ENCODE data around the gene ZNF641.

ZNF641 gene

DNA sequence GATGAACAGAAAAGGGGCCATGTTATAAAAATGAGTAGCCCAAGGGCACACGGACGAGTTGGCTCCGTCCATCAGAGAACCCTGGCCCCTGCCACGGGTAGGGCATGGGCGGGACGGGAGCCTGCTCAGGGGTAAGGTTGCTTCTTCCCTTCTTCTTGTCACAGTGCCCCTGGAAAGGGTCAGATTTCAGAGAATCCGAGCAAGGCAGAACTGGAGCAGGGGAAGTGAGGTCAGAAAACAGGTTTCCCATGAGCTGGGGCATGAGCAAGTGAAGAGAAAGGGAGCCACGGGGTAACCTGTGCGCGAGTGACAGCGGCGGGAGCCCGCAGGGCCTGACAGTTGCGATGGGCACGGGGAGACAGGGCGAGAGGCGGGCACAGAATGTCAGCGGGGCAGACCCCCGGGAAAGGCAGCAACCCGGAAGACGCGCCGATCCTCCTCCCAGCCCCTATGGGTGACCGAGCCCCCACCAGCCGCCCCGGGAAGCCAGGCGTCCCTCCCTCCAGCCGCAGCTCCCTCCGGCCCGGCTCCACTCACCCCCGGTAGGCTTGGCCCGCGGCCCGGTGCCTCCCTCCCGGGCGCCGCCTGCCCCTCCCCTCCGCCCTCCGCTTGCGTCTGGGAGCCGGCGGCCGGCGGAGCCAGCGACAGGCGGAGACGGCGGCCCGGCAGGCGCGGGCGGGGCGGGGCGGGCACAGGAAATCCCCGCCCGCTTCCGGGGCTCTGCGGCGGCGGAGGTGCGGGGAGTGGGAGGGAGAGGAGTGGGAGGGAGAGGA is at the start of gene ZNF641:
Gene ZNF641, minus strand, starts transcription at position 671 of the 773 bp plus-strand sequence. CDS start 2,829 bp downstream, outside the sequence.
- H3K4me1 ChIP-seq (ENCODE audit: control insufficient read depth, insufficient read depth, low read length) = peaks cover 12% of the 10 kb centered on the region
- H3K27ac ChIP-seq (ENCODE audit: low read length) = peak within 1 kb of the TSS; percentile 91
- peak within 1 kb of the TSS; percentile 92 to 93 for H3K9ac ChIP-seq (ENCODE audit: low read length in 2 of 2)
- peaks cover 14 to 17% of the 10 kb centered on the region in 2 donors for H3K36me3 ChIP-seq (ENCODE audit: control insufficient read depth in 2 of 2, insufficient read depth in 2 of 2, low read length in 2 of 2)
- peak within 1 kb of the TSS; percentile 89 to 90 for H3K4me3 ChIP-seq (ENCODE audit: low read length in 2 of 2)
- H3K9me3 ChIP-seq (ENCODE audit: control insufficient read depth in 2 of 2, low read length in 2 of 2) = no peaks in the 10 kb centered on the region
- H3K27me3 ChIP-seq (ENCODE audit: control insufficient read depth in 1 of 2, insufficient read depth in 2 of 2, low read length in 2 of 2) = no peaks in the 10 kb centered on the region

DNA sequence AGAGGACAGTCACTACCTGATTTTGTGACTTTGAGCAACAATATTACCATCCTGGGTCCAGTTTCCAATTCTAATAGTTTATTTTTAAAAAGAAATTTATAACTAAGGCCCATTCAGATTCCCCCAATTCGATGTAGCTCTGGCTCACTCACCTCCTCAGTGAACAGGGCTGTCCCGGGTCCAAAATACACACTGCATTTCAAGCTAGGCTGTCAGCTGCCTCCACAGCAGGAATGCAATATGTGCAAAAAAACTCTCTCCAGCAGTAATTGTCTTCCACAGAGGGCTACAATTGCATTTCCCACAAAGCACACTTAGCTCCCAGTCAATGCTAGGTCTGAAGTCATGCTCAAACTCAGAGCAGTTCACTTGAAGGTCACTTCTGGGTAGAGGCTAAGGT is 39.3 kb upstream of the ZNF641 start:
- no peaks in the 10 kb centered on the region for H3K27me3 ChIP-seq (ENCODE audit: control insufficient read depth in 1 of 2, insufficient read depth in 2 of 2, low read length in 2 of 2)
- no peak overlapping the region for H3K9ac ChIP-seq (ENCODE audit: low read length in 2 of 2)
- no peaks in the 10 kb centered on the region for H3K36me3 ChIP-seq (ENCODE audit: control insufficient read depth in 2 of 2, insufficient read depth in 2 of 2, low read length in 2 of 2)
- H3K4me1 ChIP-seq (ENCODE audit: control insufficient read depth, insufficient read depth, low read length) = peaks cover 14% of the 10 kb centered on the region
- H3K4me3 ChIP-seq (ENCODE audit: low read length in 2 of 2) = no peak overlapping the region
- H3K27ac ChIP-seq (ENCODE audit: low read length) = no peak overlapping the region
- H3K9me3 ChIP-seq (ENCODE audit: control insufficient read depth in 2 of 2, low read length in 2 of 2) = no peaks in the 10 kb centered on the region

DNA sequence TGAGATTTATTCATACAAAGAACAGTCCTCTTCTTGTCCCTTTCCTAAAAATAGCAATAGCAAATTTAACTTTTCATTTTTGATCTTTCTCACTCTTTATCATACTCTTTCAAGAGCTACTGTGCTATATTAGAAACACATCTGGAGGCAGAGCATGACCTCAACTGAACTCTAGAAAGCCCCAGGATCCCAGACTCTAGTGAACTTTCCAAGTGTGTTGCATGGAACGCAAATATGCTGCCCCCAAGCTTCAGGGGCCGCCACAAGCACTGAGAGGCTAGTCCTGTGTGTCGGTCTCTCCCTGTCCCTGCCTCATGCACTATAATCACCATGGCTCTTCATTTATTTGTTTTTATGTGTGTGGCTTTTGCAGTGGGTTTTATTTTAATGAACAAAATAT is 38.7 kb upstream of the ZNF641 start:
- no peak overlapping the region for H3K4me3 ChIP-seq (ENCODE audit: low read length in 2 of 2)
- no peak overlapping the region for H3K9ac ChIP-seq (ENCODE audit: low read length in 2 of 2)
- no peaks in the 10 kb centered on the region for H3K27me3 ChIP-seq (ENCODE audit: control insufficient read depth in 1 of 2, insufficient read depth in 2 of 2, low read length in 2 of 2)
- H3K4me1 ChIP-seq (ENCODE audit: control insufficient read depth, insufficient read depth, low read length) = peaks cover 14% of the 10 kb centered on the region
- H3K27ac ChIP-seq (ENCODE audit: low read length) = no peak overlapping the region
- H3K36me3 ChIP-seq (ENCODE audit: control insufficient read depth in 2 of 2, insufficient read depth in 2 of 2, low read length in 2 of 2) = no peaks in the 10 kb centered on the region
- H3K9me3 ChIP-seq (ENCODE audit: control insufficient read depth in 2 of 2, low read length in 2 of 2) = no peaks in the 10 kb centered on the region

DNA sequence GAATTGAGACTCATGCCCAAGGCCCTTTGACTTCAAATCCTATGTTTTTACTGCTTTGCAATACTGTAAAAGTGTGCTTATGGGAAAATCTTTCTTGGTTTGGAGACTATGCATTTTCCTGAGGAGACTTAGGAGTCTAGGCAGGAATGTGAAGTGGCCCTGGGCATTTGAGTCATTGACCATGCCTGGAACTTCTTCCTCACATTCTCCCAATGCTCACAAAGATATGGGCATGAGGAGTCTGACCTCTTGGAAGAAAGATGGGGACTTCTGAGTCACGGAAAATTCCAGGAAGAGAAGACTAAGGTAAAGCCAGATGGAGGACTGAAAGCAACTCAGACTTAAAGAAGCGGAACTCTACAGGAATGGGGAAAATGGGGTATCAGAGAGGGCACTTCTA is 38.2 kb upstream of the ZNF641 start:
- Histone ChIP-seq H3K27ac (ENCODE audit: low read length) (no peak overlapping the region), H3K27me3 (ENCODE audit: control insufficient read depth in 1 of 2, insufficient read depth in 2 of 2, low read length in 2 of 2) (no peaks in the 10 kb centered on the region), H3K4me3 (ENCODE audit: low read length in 2 of 2) (no peak overlapping the region), H3K9me3 (ENCODE audit: control insufficient read depth in 2 of 2, low read length in 2 of 2) (no peaks in the 10 kb centered on the region), H3K9ac (ENCODE audit: low read length in 2 of 2) (no peak overlapping the region), H3K4me1 (ENCODE audit: control insufficient read depth, insufficient read depth, low read length) (peaks cover 14% of the 10 kb centered on the region), H3K36me3 (ENCODE audit: control insufficient read depth in 2 of 2, insufficient read depth in 2 of 2, low read length in 2 of 2) (no peaks in the 10 kb centered on the region)

DNA sequence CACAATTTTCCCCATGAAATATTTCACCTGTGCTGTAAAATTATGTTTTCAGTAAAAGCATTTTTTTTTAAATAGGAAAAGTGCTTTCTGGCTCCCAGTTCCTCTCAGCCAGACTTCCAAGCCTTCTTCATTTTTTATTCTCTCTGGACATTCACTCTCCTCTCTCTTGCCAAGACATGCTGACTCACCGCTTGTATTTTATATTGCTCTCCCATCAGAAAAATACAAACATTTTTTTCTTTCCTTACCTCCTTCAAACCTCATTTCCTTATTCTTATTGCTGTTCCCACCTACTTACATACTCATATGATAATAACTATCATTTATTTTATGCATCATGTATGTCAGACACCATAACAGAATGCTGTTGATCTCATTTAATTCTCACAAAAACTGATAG is 37.7 kb upstream of the ZNF641 start:
- no peak overlapping the region for H3K9ac ChIP-seq (ENCODE audit: low read length in 2 of 2)
- no peak overlapping the region for H3K27ac ChIP-seq (ENCODE audit: low read length)
- no peaks in the 10 kb centered on the region for H3K9me3 ChIP-seq (ENCODE audit: control insufficient read depth in 2 of 2, low read length in 2 of 2)
- no peaks in the 10 kb centered on the region for H3K36me3 ChIP-seq (ENCODE audit: control insufficient read depth in 2 of 2, insufficient read depth in 2 of 2, low read length in 2 of 2)
- no peak overlapping the region for H3K4me3 ChIP-seq (ENCODE audit: low read length in 2 of 2)
- H3K27me3 ChIP-seq (ENCODE audit: control insufficient read depth in 1 of 2, insufficient read depth in 2 of 2, low read length in 2 of 2) = no peaks in the 10 kb centered on the region
- peaks cover 14% of the 10 kb centered on the region for H3K4me1 ChIP-seq (ENCODE audit: control insufficient read depth, insufficient read depth, low read length)

DNA sequence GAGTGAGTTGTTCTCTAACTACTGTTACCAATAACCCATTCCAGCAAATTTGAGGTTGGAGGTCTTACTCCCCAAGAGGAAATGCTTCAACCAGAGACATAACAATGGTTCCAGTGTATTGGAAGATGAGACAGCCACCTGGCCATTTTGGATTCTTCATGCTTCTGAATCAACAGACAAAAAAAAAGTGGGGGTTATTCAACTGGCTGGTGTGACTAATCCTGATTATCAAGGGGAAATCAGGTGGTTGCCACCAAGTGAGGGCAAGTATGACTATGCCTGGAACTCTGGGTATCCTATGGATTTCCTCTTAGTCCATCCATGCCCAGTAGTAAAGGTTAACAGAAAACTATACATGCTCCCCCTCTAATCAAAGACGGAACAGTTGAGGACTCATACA is 29.9 kb upstream of the ZNF641 start:
- Histone ChIP-seq H3K4me1 (ENCODE audit: control insufficient read depth, insufficient read depth, low read length) (no peaks in the 10 kb centered on the region), H3K4me3 (ENCODE audit: low read length in 2 of 2) (no peak overlapping the region), H3K27me3 (ENCODE audit: control insufficient read depth in 1 of 2, insufficient read depth in 2 of 2, low read length in 2 of 2) (no peaks in the 10 kb centered on the region), H3K36me3 (ENCODE audit: control insufficient read depth in 2 of 2, insufficient read depth in 2 of 2, low read length in 2 of 2) (no peaks in the 10 kb centered on the region), H3K9ac (ENCODE audit: low read length in 2 of 2) (no peak overlapping the region), H3K27ac (ENCODE audit: low read length) (no peak overlapping the region), H3K9me3 (ENCODE audit: control insufficient read depth in 2 of 2, low read length in 2 of 2) (no peaks in the 10 kb centered on the region)

DNA sequence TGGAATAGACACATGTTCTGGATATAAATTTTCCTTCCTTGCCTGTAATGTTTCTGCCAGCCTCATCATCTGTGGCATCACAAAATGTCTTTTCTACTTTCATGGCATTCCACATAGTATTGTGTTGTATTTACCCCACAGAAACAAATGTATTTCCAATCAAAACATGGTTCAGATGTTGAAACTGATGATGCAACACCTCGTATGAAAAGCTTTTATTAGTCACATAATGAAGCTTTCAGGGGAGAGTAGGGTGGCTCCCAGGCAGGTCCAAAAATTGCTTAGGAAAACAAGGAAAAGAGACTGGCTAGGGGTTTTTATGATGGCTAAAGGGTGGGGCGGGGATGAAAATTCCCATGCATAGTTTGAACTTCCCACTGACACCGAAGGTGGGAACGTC is 29.1 kb upstream of the ZNF641 start:
- no peaks in the 10 kb centered on the region for H3K27me3 ChIP-seq (ENCODE audit: control insufficient read depth in 1 of 2, insufficient read depth in 2 of 2, low read length in 2 of 2)
- no peaks in the 10 kb centered on the region for H3K9me3 ChIP-seq (ENCODE audit: control insufficient read depth in 2 of 2, low read length in 2 of 2)
- no peak overlapping the region for H3K27ac ChIP-seq (ENCODE audit: low read length)
- H3K9ac ChIP-seq (ENCODE audit: low read length in 2 of 2) = no peak overlapping the region
- H3K4me3 ChIP-seq (ENCODE audit: low read length in 2 of 2) = no peak overlapping the region
- H3K36me3 ChIP-seq (ENCODE audit: control insufficient read depth in 2 of 2, insufficient read depth in 2 of 2, low read length in 2 of 2) = no peaks in the 10 kb centered on the region
- H3K4me1 ChIP-seq (ENCODE audit: control insufficient read depth, insufficient read depth, low read length) = no peaks in the 10 kb centered on the region

DNA sequence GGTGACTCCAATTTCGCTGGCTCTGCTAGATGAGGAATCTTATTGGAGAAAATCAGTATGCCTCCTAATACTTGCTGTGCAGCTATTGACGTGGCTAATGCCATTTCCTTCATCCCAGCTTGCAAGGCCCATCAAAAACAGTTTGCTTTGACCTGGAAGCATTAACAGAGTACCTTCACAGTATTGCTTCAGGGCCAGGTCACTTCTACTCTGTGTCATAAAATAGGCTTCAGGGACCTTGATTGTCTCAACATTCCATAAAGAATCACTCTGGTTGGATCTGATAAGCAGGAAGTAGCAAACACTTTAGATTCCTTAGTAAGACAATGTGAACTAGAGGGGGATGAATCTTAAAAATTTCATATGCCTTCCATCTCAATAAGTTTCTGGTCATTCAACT is 26.9 kb upstream of the ZNF641 start:
- H3K9me3 ChIP-seq (ENCODE audit: control insufficient read depth in 2 of 2, low read length in 2 of 2) = no peaks in the 10 kb centered on the region
- H3K4me1 ChIP-seq (ENCODE audit: control insufficient read depth, insufficient read depth, low read length) = no peaks in the 10 kb centered on the region
- H3K36me3 ChIP-seq (ENCODE audit: control insufficient read depth in 2 of 2, insufficient read depth in 2 of 2, low read length in 2 of 2) = no peaks in the 10 kb centered on the region
- H3K27ac ChIP-seq (ENCODE audit: low read length) = no peak overlapping the region
- no peaks in the 10 kb centered on the region for H3K27me3 ChIP-seq (ENCODE audit: control insufficient read depth in 1 of 2, insufficient read depth in 2 of 2, low read length in 2 of 2)
- H3K4me3 ChIP-seq (ENCODE audit: low read length in 2 of 2) = no peak overlapping the region
- no peak overlapping the region for H3K9ac ChIP-seq (ENCODE audit: low read length in 2 of 2)

DNA sequence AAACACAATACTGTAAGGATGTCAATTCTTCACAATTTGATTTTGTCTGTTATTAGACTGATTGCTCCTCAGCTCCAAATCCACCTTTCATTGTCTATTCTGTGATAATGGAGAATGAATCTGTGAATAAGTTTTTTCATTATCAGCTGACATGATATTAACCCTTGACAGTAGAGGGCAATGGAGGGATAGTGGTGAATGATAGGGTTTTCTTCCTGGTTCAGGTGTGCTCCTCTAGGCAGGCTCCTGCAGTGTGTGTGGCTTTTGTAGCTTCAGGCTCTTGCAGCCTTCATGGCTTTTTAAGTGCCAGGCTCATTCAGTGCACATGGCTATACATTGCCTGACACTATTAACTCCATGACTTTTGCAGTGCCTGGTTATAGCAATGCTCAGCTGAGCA is 23.4 kb upstream of the ZNF641 start:
- no peaks in the 10 kb centered on the region for H3K36me3 ChIP-seq (ENCODE audit: control insufficient read depth in 2 of 2, insufficient read depth in 2 of 2, low read length in 2 of 2)
- no peaks in the 10 kb centered on the region for H3K9me3 ChIP-seq (ENCODE audit: control insufficient read depth in 2 of 2, low read length in 2 of 2)

DNA sequence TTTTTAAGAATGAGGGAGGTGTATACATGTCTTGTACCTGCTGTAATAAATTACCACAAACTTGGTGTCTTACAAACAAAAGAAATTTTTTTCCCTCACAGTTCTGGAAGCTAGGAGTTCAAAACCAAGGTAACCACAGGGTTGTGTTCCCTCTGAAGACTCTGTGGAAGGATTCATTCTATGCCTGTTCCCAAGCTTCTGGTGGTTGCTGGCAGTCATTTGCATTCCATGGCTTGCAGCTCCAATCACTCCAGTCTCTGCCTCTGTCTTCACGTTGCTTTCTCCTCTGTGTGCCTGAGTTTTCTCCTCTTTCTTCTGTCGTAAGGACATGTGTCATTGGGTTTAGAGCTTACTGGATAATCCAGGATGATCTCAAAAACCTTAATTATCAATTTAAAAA is 15.4 kb upstream of the ZNF641 start:
- Histone ChIP-seq H3K27ac (ENCODE audit: low read length) (no peak overlapping the region), H3K27me3 (ENCODE audit: control insufficient read depth in 1 of 2, insufficient read depth in 2 of 2, low read length in 2 of 2) (no peaks in the 10 kb centered on the region), H3K4me3 (ENCODE audit: low read length in 2 of 2) (no peak overlapping the region), H3K4me1 (ENCODE audit: control insufficient read depth, insufficient read depth, low read length) (no peaks in the 10 kb centered on the region), H3K9me3 (ENCODE audit: control insufficient read depth in 2 of 2, low read length in 2 of 2) (peaks cover 0 to 5% of the 10 kb centered on the region in 2 donors), H3K9ac (ENCODE audit: low read length in 2 of 2) (no peak overlapping the region), H3K36me3 (ENCODE audit: control insufficient read depth in 2 of 2, insufficient read depth in 2 of 2, low read length in 2 of 2) (no peaks in the 10 kb centered on the region)

More for the DNA sequence above, 23.4 kb upstream of the ZNF641 start:
- H3K9ac ChIP-seq (ENCODE audit: low read length in 2 of 2) = no peak overlapping the region
- H3K27ac ChIP-seq (ENCODE audit: low read length) = no peak overlapping the region
- no peaks in the 10 kb centered on the region for H3K27me3 ChIP-seq (ENCODE audit: control insufficient read depth in 1 of 2, insufficient read depth in 2 of 2, low read length in 2 of 2)
- H3K4me3 ChIP-seq (ENCODE audit: low read length in 2 of 2) = no peak overlapping the region
- H3K4me1 ChIP-seq (ENCODE audit: control insufficient read depth, insufficient read depth, low read length) = no peaks in the 10 kb centered on the region

DNA sequence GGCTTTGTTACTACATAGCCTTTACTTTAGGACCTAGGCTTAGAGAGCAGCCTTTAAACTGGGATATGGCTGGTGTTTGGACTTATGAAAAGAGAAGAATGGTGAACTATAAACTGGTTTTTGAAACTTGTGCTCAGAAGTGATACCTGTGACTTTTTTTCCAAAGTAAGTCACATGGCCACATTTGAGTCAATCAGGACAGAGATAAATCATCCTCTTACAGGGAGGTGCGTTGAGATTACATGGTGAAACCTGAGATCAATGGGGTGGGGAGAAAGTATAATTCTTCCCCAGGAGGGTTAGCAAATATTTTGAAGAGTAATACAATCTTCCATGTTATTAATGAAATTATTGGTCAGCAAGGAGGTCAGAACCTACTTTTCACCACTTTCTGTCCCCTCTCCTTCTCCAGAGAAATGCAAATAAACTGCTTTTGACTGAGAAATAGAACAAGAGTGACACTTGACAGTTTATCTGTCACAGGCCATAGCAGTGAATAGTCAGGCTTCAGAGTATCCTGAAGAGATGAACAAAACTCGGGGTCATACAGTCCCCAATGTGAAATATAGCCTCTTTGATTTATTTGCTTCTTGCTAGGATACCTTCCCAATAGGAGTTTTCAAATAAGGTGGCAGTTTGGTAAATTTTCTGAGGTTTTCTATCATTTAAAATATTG is 11.1 kb upstream of the ZNF641 start:
- no peak overlapping the region for H3K9ac ChIP-seq (ENCODE audit: low read length in 2 of 2)

More for the DNA sequence above, 11.1 kb upstream of the ZNF641 start:
- Histone ChIP-seq H3K36me3 (ENCODE audit: control insufficient read depth in 2 of 2, insufficient read depth in 2 of 2, low read length in 2 of 2) (peaks cover 0 to 7% of the 10 kb centered on the region in 2 donors), H3K27ac (ENCODE audit: low read length) (no peak overlapping the region), H3K4me3 (ENCODE audit: low read length in 2 of 2) (no peak overlapping the region), H3K27me3 (ENCODE audit: control insufficient read depth in 1 of 2, insufficient read depth in 2 of 2, low read length in 2 of 2) (no peaks in the 10 kb centered on the region), H3K4me1 (ENCODE audit: control insufficient read depth, insufficient read depth, low read length) (no peaks in the 10 kb centered on the region), H3K9me3 (ENCODE audit: control insufficient read depth in 2 of 2, low read length in 2 of 2) (no peaks in the 10 kb centered on the region)

Measured in stomach smooth muscle (tissue), 2 donors.